Upper lobe of left lung (tissue), 4 donors: ENCODE measurements around the gene SLC29A1.

Source experiments
- CTCF ChIP-seq, 6 experiments: fragments of 450-650 bp in 4 of 6; fragments of 200-600 bp in 2 of 6; sonication (generic) in 2 of 6; IDR thresholded peaks; one replicate each; pipeline ENCODE4 v1.5.1; 2016 to 2019; ENCODE audit warnings: antibody characterized with exemption in 6 of 6
- EP300 ChIP-seq, 4 donors: sonication (generic); formaldehyde crosslinking; IDR thresholded peaks; one replicate each; pipeline ENCODE4 v1.5.1; 2017; ENCODE audit warnings: antibody characterized with exemption in 4 of 4, control low read depth in 2 of 4
- POLR2A ChIP-seq, 4 donors: fragments of 450-650 bp; IDR thresholded peaks; one replicate each; pipeline ENCODE4 v1.5.1; 2016 to 2017; ENCODE audit warnings: antibody characterized with exemption in 4 of 4, mild to moderate bottlenecking in 2 of 4
- POLR2AphosphoS5 ChIP-seq, 2 donors: sonication (generic); formaldehyde crosslinking; IDR thresholded peaks; one replicate each; pipeline ENCODE4 v1.5.1; 2017; ENCODE audit warnings: antibody characterized with exemption in 2 of 2

- TF ChIP-seq POLR2A (IDR thresholded peaks at IDR 0.05), result no peak
- no peak for TF ChIP-seq CTCF (IDR thresholded peaks at IDR 0.05)
- no peak for TF ChIP-seq POLR2AphosphoS5 (IDR thresholded peaks at IDR 0.05)
- TF ChIP-seq EP300 (IDR thresholded peaks at IDR 0.05), result no peak
These were observed 46.6 kb downstream of the SLC29A1 start, which contains the start of gene TMEM151B for GRCh38 chr6:44269921-44270525.
